NCI-H1092 treated with DMSO at 0.1 percent for 48 hours (cell line): Measurements from ENCODE around the gene CLASRP.

Experiments
- DNase-seq: peaks from one replicate; lab custom pipeline; 2025; lab: John Stamatoyannopoulos, UW

The CLASRP gene

GRCh38 chr19:45020071-45020470 lies 18.8 kb upstream of the CLASRP start:
- no peak for DNase-seq

- DNase-seq = no peak
Observed at GRCh38 chr19:45021971-45022370, 16.9 kb upstream of the CLASRP start.

GRCh38 chr19:45023048-45023447 lies 15.8 kb upstream of the CLASRP start:
- DNase-seq = no peak

- no peak for DNase-seq
Observed at GRCh38 chr19:45025264-45025663, 13.6 kb upstream of the CLASRP start.

GRCh38 chr19:45027371-45027770 lies 11.5 kb upstream of the CLASRP start:
- no peak for DNase-seq

- DNase-seq = no peak
Observed at GRCh38 chr19:45030825-45031224, 8.0 kb upstream of the CLASRP start.

GRCh38 chr19:45032421-45032820 lies 6.4 kb upstream of the CLASRP start:
- no peak for DNase-seq

- DNase-seq = no peak
Observed at GRCh38 chr19:45035755-45036154, 3.1 kb upstream of the CLASRP start.

GRCh38 chr19:45037393-45038169 lies 1.3 kb upstream of the CLASRP start:
- DNase-seq = no peak

- DNase-seq = no peak
Observed at GRCh38 chr19:45040059-45040771, 1.4 kb downstream of the CLASRP start.

GRCh38 chr19:45041125-45041524 lies 2.3 kb downstream of the CLASRP start:
- DNase-seq = no peak

- DNase-seq = no peak
Observed at GRCh38 chr19:45045671-45046353, 7.0 kb downstream of the CLASRP start.

GRCh38 chr19:45046355-45046754 lies 7.5 kb downstream of the CLASRP start:
- no peak for DNase-seq

GRCh38 chr19:45047188-45047797 lies 8.4 kb downstream of the CLASRP start:
- DNase-seq = no peak

GRCh38 chr19:45049073-45049736 lies 10.4 kb downstream of the CLASRP start:
- DNase-seq = no peak

GRCh38 chr19:45050036-45050435 lies 11.2 kb downstream of the CLASRP start:
- DNase-seq = no peak

- no peak for DNase-seq
Observed at GRCh38 chr19:45051929-45052579, 13.2 kb downstream of the CLASRP start.

- DNase-seq = no peak
Observed at GRCh38 chr19:45056831-45057230, 18.0 kb downstream of the CLASRP start.

GRCh38 chr19:45057444-45057843 lies 18.6 kb downstream of the CLASRP start:
- DNase-seq = no peak

- no peak for DNase-seq
Observed at GRCh38 chr19:45058622-45059159, 19.8 kb downstream of the CLASRP start.
